Left lobe of liver (tissue), 2 donors: ENCODE results near the gene LARGE1. TPM values are rescaled to one million over a fixed set of nuclear protein-coding genes. Genes with fewer than 3 reads are reported as not detected.

Experiments used
- ATAC-seq: fragments of 200-7000 bp; cut with Tn5 transposase; one replicate; pipeline ENCODE4 v1.9.1; 2020; ENCODE audit warnings: mild to moderate bottlenecking, moderate library complexity
- DNase-seq: peaks from one replicate; pipeline ENCODE4 v3.0.0-alpha.2; 2020; ENCODE audit warnings: low spot score
- total RNA-seq: library from RNA; stranded (reverse); gene quantifications from one replicate; pipeline ENCODE4 v1.2.1, GENCODE V29; 2021
- donor health status: DM: no; HTN: no; CAD: no; lungs with moderate emphysema.
- donor health status: DM: no; HTN: yes; CAD: no.

The LARGE1 gene
- total RNA-seq, 1 donor from 2014 or later: 27.2 TPM

GRCh38 chr22:33680632-33681031 lies 239.6 kb downstream of the LARGE1 start:
- DNase-seq (no peak), ATAC-seq (no peak)

DNA sequence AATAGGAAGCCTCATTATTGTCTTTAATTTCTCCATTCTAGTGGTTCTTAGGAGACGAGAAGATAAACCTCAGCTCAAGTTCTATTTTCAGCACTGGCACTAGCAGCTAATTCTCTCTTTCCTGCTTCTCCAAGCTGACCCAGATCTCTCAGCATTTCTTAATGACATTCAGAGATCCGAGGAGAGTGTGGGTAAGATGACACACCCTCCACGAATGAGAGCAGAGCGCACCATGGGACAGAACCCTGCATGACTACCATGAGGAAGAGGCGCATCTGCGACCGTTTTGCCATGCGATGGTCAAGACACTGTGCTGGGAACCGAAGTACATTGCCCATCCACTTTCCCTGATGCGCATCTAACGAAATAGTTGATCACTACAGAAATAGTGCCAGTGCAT lies 241.8 kb downstream of the LARGE1 start:
- no peak for DNase-seq
- ATAC-seq: no peak

DNA sequence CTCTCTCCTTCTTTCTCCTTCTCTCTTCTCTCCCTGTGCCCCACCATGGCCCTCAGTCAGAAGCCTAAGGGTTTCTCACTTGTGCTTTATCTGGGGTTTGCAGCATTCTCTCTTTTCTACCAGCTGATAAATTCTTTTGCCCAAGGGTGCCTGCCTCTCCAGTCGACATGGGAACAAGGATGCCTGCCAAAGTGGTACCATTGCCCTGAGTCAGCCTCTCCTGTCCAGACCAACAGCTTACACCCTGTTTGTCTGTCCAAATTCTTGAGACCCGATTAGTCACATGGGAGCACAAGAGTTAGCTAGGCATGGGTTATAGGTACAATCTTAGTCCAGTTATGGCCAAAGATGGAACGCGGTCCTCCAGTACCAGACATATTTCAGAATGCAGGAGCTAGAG lies 242.7 kb downstream of the LARGE1 start:
- no peak for ATAC-seq
- DNase-seq: no peak

GRCh38 chr22:33674357-33674756 lies 245.9 kb downstream of the LARGE1 start:
- DNase-seq (no peak), ATAC-seq (no peak)

DNA sequence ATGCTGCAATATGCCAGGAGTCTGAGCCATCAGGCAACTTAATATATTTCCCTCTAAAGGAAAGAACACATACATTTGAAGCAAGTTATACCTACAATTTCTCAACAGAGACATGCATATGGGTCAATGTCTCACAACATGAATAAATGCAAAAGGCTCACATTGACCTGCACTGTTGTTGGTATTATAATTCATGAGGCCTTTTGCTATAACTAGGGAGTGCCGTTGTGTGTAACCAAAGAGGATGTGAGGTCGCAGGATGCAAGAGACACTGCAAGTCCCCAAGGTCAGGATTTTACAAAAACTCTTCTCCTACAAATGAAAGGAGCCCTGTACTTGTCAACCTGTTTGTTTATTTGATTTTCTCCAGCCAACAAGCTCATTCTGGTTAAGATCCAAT lies 250.5 kb downstream of the LARGE1 start:
- no peak for DNase-seq
- ATAC-seq: no peak

DNA sequence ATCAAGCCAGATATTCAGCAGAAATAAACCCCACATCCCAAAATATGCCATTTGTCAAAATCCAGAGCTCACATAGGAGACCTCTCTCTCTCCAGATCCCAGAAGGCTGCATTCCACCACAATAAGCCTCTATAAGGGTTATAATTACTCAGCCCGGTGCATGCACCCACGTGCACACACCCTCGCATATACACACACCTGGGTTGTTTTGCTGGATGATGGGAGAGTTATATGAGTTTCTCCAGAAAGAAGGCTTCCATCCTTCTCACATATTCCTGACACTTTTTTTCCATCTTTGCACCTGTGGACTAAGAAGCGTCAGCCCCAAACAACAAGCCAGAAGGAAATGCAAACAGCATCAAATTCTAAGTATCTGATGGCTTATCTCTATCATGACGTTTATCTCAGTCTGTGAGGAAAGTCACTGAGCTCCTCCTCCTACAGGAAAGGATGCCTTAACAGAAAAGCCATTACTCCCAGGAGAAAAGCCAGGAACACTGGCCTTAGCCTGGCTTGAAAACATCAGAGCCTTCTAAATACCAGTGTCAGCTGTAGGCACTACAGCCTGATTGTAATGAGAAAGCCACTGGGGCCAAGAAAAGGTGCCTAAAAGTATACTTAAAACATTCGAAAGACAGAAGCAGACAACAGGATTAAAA lies 253.2 kb downstream of the LARGE1 start:
- DNase-seq: no peak
- ATAC-seq: no peak

- ATAC-seq (no peak), DNase-seq (no peak)
Observed at GRCh38 chr22:33666279-33666960, 253.9 kb downstream of the LARGE1 start.

GRCh38 chr22:33659448-33659847 lies 260.8 kb downstream of the LARGE1 start:
- DNase-seq (no peak), ATAC-seq (no peak)

DNA sequence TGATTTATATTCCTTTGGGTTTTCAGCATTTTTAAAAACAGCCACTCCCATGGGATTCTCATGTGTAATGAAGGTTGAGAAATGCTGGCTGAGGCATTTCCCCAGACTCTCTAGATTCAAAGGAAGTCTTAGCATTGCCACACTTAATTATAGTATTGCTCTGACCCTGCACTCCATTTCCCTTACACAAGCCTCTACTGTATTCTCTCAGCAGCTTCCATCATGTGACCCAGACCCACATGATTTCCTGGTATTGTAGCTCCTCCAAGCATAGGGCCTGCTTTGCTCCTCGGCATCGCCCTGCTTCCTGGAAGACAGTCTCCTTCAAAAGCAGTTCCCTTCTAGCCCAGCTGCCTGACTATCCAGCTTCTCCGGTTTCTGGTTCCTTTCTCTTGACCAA lies 261.5 kb downstream of the LARGE1 start:
- ATAC-seq (peak; percentile 69), DNase-seq (peak; percentile 48)

DNA sequence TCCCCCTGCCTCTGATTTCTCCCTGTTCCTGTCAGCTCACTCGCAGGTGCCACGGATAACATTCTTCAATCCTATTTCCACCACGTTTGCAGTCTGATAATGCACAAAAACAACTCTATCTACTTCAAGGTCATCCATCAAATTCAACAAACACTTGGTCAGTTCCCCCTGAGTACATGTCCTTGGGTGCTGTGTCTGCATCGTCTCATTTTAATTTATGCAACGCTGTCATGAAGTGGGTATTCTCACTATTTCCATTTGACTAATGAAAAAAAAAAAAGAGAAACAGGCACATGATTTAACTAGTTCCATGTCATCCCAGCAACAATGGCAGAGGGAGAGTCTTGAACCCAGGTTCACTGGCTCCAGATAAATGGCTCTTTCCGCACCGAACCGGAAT lies 262.6 kb downstream of the LARGE1 start:
- ATAC-seq: no peak

GRCh38 chr22:33656808-33657628 lies 263.3 kb downstream of the LARGE1 start:
- peak; percentile 61 for ATAC-seq
- no peak for DNase-seq

More for the DNA sequence above, 262.6 kb downstream of the LARGE1 start:
- DNase-seq: no peak

DNA sequence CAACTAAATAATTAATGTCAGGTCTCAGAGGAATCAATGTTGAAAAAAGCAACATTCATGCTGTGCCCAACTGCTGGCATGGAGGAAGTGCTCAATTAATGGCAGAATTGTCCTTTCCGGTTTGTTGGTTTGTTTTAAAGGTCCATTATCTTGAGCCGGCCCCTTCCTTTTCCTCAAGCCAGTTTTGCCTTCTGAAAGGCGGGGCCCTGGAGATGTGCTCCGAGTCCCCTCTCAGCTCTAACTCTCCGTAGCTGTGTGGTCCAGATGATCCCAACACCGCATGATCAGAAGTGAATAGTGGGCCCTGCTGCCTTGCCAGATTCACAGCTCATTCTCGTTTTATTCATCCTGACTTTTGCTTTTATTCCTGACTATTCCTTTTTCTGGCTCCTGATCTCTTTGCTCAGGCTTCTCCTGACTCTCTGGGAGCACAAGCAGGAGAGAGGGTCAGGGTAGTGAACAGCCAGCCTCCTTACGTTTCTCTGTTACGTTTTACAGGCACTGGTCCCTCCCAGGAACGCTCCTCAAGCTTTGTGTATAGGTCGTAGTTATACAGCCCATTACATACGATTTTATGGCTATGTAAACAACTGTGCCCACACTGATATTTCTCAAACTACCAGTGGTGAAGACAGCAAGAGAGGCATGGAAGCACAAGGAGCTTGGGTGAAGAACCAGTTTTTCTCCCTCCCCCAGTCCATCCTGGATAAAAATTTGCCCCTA lies 265.9 kb downstream of the LARGE1 start:
- no peak for DNase-seq
- no peak for ATAC-seq

DNA sequence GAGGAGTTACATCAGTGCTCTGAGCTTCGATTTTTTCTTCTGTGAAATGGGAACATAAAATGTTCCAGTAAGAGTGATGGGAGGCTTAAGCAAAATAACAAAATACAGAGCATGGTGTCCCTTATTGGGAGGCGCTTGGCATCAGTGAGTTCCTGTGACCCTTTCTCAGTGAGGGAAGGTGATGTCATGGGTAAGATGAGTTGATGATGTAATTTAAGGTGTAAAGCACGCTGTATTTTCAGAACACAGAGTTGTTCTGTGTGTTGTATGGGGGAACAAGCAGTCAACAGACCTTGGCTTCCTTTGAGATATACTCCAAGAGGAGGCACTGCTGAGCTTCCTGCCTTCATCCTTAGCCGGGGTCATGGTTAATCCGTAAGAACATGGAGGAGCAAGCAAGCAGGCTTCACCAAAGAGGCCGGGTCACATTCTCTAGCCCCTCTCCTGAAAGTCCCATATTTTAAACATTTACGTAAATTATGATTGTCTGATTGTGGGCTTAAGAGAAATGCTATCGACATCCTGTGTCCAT lies 266.7 kb downstream of the LARGE1 start:
- DNase-seq: no peak
- no peak for ATAC-seq

DNA sequence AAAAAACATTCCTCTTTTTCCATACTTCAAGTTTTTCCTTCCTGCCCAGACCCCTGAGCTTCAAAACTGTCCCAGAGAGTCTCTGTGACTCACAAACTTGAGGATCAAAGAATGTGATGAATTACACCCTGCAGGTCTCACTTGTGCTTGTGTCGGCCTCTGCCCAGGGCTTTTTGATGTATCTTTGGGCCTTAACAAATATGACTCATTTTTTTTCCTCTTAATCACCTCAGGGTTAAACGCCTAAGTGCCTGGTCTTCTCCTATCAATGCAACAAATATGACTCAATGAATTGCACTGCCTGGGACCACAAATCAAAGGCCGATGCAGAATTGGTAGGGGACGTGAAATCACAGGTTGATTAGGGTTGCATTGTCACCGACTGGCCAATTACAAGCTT lies 267.7 kb downstream of the LARGE1 start:
- DNase-seq: no peak
- ATAC-seq: no peak

- peak; percentile 27 for ATAC-seq
Observed at GRCh38 chr22:33650244-33650643, 270.0 kb downstream of the LARGE1 start.

DNA sequence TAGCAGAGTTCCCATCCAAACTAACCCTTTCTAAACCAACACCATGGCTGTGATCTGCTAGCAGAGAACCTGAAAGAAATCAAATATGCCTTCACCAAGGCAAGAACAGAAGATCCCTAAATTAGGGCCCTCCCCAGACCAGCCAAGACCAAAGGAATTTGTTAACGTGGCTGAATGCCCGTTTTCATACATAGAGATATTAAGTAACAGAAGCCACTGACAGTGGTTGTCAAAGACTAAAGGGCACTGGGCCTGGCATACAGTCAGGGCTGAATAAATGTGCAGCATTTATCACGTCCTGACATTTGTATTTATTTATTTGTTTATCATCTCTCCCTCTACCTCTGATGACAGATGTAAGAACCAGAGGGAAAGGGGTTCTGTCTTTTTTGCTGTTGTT lies 271.8 kb downstream of the LARGE1 start:
- peak; percentile 87 for ATAC-seq
- DNase-seq: no peak

More at GRCh38 chr22:33650244-33650643, 270.0 kb downstream of the LARGE1 start:
- no peak for DNase-seq

- ATAC-seq: no peak
Observed at GRCh38 chr22:33640900-33641299, 279.4 kb downstream of the LARGE1 start.

DNA sequence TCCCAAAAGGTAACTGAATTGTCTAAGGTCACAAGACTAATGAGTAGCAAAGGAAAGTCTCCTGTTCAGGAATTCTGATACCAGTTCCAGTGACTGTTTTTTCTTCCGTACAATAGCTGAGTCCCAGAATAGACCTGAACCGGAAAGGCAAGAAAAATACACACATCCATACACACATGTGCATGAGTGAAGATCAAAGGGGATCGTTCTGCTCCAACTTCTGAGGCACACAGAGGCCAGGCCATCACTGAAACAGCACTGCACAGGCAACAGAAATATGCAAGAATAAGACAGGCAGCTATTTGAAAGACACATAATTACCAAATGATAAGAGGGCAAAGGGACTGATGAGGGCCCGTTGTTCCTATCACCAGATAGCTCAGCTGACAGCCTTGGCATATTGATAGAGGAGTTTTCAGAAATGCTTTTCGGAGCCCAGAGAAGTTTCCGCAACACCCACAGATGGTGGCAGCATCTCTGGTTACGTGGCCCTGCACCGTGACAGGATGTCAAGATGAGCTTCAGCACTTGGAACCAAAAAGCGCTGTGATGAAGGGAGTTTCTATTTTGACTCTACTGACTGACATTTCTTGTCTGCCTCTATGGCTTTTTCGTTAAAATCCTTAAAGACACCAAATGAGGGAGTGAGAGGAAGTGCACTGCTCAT lies 280.6 kb downstream of the LARGE1 start:
- no peak for DNase-seq
- ATAC-seq: no peak

More at GRCh38 chr22:33640900-33641299, 279.4 kb downstream of the LARGE1 start:
- DNase-seq: no peak

- DNase-seq (no peak), ATAC-seq (no peak)
Observed at GRCh38 chr22:33635766-33636165, 284.5 kb downstream of the LARGE1 start.

DNA sequence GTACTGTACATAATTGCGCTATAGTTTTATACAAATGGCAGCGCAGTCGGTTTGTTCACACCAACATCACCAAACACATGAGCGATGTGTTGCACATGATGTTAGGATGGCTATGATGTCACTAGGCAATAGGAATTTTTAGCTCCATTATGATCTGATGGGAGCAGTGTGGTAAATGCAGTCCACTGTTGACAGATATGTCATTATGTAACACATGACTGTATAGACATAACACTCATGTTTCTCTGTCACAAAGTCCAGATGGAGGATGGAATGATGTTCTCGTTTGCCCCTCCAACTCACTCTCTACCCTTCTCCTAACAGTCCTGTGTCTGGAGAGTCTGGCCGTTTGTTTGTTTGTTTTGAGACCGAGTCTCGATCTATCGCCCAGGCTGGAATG lies 288.5 kb downstream of the LARGE1 start:
- ATAC-seq: no peak
- DNase-seq: no peak
